MM.1S (cell line): ENCODE results near the gene MYL9.

Source experiments
- DNase-seq: peaks from one replicate; pipeline ENCODE4 v3.0.0-alpha.2; 2015
- H2AFZ ChIP-seq: fragments of 300-600 bp; sonication (generic); 2 replicates; pipeline ENCODE4 v1.6.0; 2016; ENCODE audit warnings: antibody characterized with exemption, low read length
- H3F3A ChIP-seq: fragments of 300-600 bp; sonication (generic); 2 replicates; pipeline ENCODE4 v1.6.1; 2016; ENCODE audit warnings: mild to moderate bottlenecking, antibody characterized with exemption, low read length, moderate library complexity, mixed read lengths; ENCODE audit not compliant: insufficient read depth
- H3K27ac ChIP-seq: fragments of 300-600 bp; sonication (generic); 2 replicates; pipeline ENCODE4 v1.5.1; 2016; ENCODE audit warnings: mild to moderate bottlenecking, low read length
- H3K27me3 ChIP-seq: fragments of 300-600 bp; sonication (generic); replicated peaks from 2 replicates; pipeline ENCODE4 v1.6.0; 2016; ENCODE audit warnings: low read length; ENCODE audit not compliant: insufficient read depth
- H3K36me3 ChIP-seq: fragments of 300-600 bp; sonication (generic); replicated peaks from 2 replicates; pipeline ENCODE4 v1.6.1; 2016; ENCODE audit warnings: mild to moderate bottlenecking, low read length, mixed read lengths; ENCODE audit not compliant: insufficient read depth
- H3K4me1 ChIP-seq: fragments of 300-600 bp; sonication (generic); 2 replicates; pipeline ENCODE4 v1.6.1; 2016; ENCODE audit warnings: low read length, mixed read lengths
- H3K4me2 ChIP-seq: fragments of 300-600 bp; sonication (generic); 2 replicates; pipeline ENCODE4 v1.6.0; 2016; ENCODE audit warnings: low read depth, low read length
- H3K4me3 ChIP-seq: fragments of 300-600 bp; sonication (generic); 2 replicates; pipeline ENCODE4 v1.5.1; 2016; ENCODE audit warnings: low read length, mixed read lengths
- H3K79me2 ChIP-seq: fragments of 300-600 bp; sonication (generic); 2 replicates; pipeline ENCODE4 v1.6.1; 2016; ENCODE audit warnings: mixed run types, low read length, mixed read lengths
- H3K9ac ChIP-seq: fragments of 300-600 bp; sonication (generic); 2 replicates; pipeline ENCODE4 v1.6.1; 2016; ENCODE audit warnings: low read length, mixed read lengths
- H3K9me2 ChIP-seq: fragments of 300-600 bp; sonication (generic); replicated peaks from 2 replicates; pipeline ENCODE4 v1.6.1; 2016; ENCODE audit warnings: mild to moderate bottlenecking, low read length, mixed read lengths; ENCODE audit not compliant: insufficient read depth
- H3K9me3 ChIP-seq: fragments of 300-600 bp; sonication (generic); replicated peaks from 2 replicates; pipeline ENCODE4 v1.6.1; 2016; ENCODE audit warnings: mild to moderate bottlenecking, low read length, mixed read lengths; ENCODE audit not compliant: insufficient read depth
- H4K20me1 ChIP-seq: fragments of 300-600 bp; sonication (generic); 2 replicates; pipeline ENCODE4 v1.6.1; 2016; ENCODE audit warnings: mild to moderate bottlenecking, low read length, moderate library complexity, mixed read lengths; ENCODE audit not compliant: insufficient read depth
- CTCF ChIP-seq: fragments of 300-600 bp; sonication (generic); IDR thresholded peaks from 2 replicates; pipeline ENCODE4 v1.5.1; 2016; ENCODE audit warnings: antibody characterized with exemption, low read length, mixed read lengths
- EZH2 ChIP-seq: fragments of 300-600 bp; sonication (generic); optimal IDR thresholded peaks from 2 replicates; pipeline ENCODE3; 2017; ENCODE audit warnings: low read depth, mild to moderate bottlenecking, antibody characterized with exemption, low read length, mixed read lengths
- EZH2phosphoT487 ChIP-seq: fragments of 300-600 bp; sonication (generic); IDR thresholded peaks from 2 replicates; pipeline ENCODE4 v1.6.1; 2018; ENCODE audit warnings: antibody characterized with exemption, low read length

The MYL9 gene

DNA sequence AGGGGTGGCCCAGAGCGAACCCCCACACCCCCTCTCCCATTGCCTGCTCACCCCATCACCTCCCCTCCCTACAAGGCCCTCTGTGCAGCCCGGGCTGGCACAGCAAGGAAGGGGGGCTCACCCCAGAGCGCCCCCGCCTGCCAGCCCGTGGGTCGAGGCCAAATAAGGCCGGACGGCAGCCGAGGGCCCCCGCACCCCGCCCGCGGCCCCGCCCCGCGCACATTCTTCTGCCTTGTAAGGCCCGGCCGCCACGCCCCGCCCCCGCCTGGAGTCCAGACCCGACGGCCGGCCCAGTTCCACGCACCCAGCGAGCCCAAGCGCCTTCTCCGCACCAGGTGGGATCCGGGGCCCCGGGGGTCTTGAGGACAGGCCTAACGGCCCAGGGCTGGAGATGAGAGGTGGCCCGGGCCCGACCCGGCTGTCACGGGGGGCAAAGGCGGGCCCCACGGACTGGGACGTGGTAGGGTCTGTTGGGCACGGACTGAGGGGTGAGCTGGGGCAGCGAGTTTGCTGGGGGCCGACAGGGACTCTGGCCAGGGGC, at the start of gene MYL9:
Gene MYL9 (plus strand): TSS at position 293 of the 541 bp plus-strand sequence. CDS start 3,366 bp downstream, outside the sequence.
- Histone ChIP-seq H3K4me1 (no peaks in the 10 kb centered on the region), H3K9me2 (no peaks in the 10 kb centered on the region), H3K4me2 (peak within 1 kb of the TSS; percentile 24; the same call in 1 of the 2 replicates), H3K79me2 (no peaks in the 10 kb centered on the region), H3K27ac (no peak within 1 kb of the TSS), H3F3A (0 out of 2 replicates have a peak, but pooled peaks cover 3% of the 10 kb centered on the region), H4K20me1 (no peaks in the 10 kb centered on the region), H3K9ac (no peak within 1 kb of the TSS), H3K4me3 (no peak within 1 kb of the TSS), H2AFZ (peak within 1 kb of the TSS; percentile 57), H3K9me3 (no peaks in the 10 kb centered on the region), H3K36me3 (no peaks in the 10 kb centered on the region), H3K27me3 (no peaks in the 10 kb centered on the region)
- no peak for TF ChIP-seq EZH2phosphoT487
- no peak for DNase-seq

DNA sequence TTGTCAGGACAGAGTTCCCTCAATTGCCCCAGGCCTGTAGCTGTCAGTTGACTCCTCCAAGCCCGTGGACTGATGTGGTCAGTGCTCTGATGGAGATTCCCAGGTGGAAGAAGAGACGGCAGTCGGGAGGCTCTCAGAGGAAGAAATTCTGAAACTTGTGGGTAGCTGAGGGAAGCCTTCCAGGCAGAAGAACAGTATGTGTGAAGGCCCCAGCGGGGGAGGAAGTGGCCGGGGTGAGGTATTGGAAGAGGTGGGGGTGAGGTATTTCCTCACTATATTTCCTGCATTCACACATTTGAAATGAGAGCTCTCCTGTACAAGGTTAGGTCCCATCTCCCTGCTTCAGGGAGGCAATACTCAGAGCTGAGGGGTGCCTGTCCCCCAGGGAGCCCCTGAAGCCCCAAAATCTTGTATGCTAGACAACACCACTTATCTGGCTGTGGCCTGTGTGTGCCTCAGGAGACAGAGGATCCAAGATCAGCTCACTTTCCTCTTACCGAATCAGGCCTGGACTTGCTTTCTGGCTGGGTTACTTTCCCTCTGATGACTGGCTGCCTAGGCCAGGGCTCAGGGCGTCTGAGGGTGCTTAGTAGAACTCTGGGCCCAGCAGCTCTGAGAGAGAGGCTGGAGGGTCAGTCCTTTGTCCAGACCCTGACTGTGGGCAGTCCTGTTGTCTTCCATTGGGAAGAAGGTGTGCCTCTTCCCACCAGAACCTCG, 49.3 kb upstream of the MYL9 start:
- H2AFZ ChIP-seq: no peak overlapping the region
- H4K20me1 ChIP-seq: no peaks in the 10 kb centered on the region
- no peaks in the 10 kb centered on the region for H3K9me2 ChIP-seq
- no peaks in the 10 kb centered on the region for H3K9me3 ChIP-seq
- DNase-seq: peak; percentile 45
- H3F3A ChIP-seq: peaks cover 16% of the 10 kb centered on the region
- TF ChIP-seq CTCF (no peak), EZH2phosphoT487 (no peak), EZH2 (no peak)
- no peaks in the 10 kb centered on the region for H3K36me3 ChIP-seq
- peaks cover 32% of the 10 kb centered on the region for H3K4me1 ChIP-seq
- peak overlapping the region; percentile 17; the same call in 1 of the 2 replicates for H3K4me2 ChIP-seq
- H3K4me3 ChIP-seq: no peak overlapping the region
- H3K9ac ChIP-seq: 0 out of 2 replicates have a peak overlapping the region, but pooled peaks have one; percentile 12
- H3K27ac ChIP-seq: peak overlapping the region; percentile 82
- H3K27me3 ChIP-seq: no peaks in the 10 kb centered on the region
- no peaks in the 10 kb centered on the region for H3K79me2 ChIP-seq

- H3K4me2 ChIP-seq: peak overlapping the region; percentile 25
- H3K9ac ChIP-seq: peak overlapping the region; percentile 33; the same call in 1 of the 2 replicates
- H3K9me3 ChIP-seq: no peaks in the 10 kb centered on the region
- peak overlapping the region; percentile 82 for H3K27ac ChIP-seq
- no peak for DNase-seq
- no peak overlapping the region for H3K4me3 ChIP-seq
- TF ChIP-seq EZH2 (no peak), CTCF (peak; percentile 39)
- no peaks in the 10 kb centered on the region for H4K20me1 ChIP-seq
- H3K36me3 ChIP-seq: no peaks in the 10 kb centered on the region
- no peaks in the 10 kb centered on the region for H3K27me3 ChIP-seq
- H3K9me2 ChIP-seq: no peaks in the 10 kb centered on the region
- no peak overlapping the region for H2AFZ ChIP-seq
- H3F3A ChIP-seq: peaks cover 16% of the 10 kb centered on the region
- no peaks in the 10 kb centered on the region for H3K79me2 ChIP-seq
- peaks cover 32% of the 10 kb centered on the region for H3K4me1 ChIP-seq
Observed at GRCh38 chr20:36493051-36493800, 48.1 kb upstream of the MYL9 start.
